HEK293T (cell line): ENCODE measurements around the gene OR2G6.
"Not testable (repeated sequence)": the region's sequence is repeated elsewhere in the genome, so short reads cannot be mapped to it uniquely, and the experiment has no call there.

ENCODE experiments used
- ARNT ChIP-seq: fragments of 450-650 bp; IDR thresholded peaks from 2 replicates; pipeline ENCODE4 v1.6.1; 2017; ENCODE audit warnings: mild to moderate bottlenecking
- LEF1 ChIP-seq: fragments of 450-650 bp; IDR thresholded peaks from 2 replicates; pipeline ENCODE4 v1.6.1; 2017; ENCODE audit warnings: mild to moderate bottlenecking, borderline replicate concordance
- SP1 ChIP-seq: fragments of 450-650 bp; IDR thresholded peaks from 2 replicates; pipeline ENCODE4 v1.6.1; 2017

DNA sequence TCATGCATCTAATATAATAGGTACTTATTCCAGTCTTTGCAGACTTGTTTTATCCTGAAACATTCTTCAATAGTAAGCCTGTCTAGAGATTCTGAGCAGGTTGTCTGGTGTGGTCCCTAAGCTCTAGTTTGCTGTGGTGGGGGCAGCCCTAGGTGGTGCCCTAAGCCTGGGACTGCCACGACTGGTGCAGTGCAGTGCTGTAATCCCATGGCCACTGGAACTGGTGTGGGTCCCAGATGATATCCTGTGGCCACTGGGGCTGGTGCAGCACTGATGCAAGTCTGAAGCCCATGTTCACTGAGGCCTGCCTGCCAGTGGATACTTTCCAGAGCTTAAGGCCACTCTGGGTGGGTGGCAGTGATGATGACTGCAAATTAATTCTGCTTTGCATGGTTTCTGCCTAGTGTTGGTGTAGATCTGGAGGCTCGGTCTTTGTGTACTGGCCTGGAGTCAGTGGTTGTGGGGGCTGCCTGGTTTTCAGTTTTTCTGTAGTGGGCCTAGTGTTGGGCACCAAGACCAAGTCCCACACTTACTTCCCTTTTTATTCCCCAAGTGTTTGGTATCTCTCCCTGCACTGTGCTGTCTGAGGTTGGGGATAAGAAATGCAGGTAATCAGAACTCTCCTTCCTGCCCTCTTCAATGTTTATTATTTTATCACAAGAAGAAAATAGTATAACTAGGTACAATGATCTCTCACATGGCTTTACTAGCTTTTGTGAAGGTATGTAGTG lies 7.4 kb upstream of the OR2G6 start:
- TF ChIP-seq SP1, ARNT, LEF1: not testable (repeated sequence)
